ENCODE measurements around the gene AXL.
"Not testable (repeated sequence)": the region's sequence is repeated elsewhere in the genome, so short reads cannot be mapped to it uniquely, and the experiment has no call there.

Gene AXL

GRCh38 chr19:41288673-41289530 lies 69.9 kb downstream of the AXL start:
- no peak for FAIRE-seq

GRCh38 chr19:41289814-41290213 lies 70.8 kb downstream of the AXL start:
- FAIRE-seq: not testable (repeated sequence)

- no peak for FAIRE-seq
Measured at GRCh38 chr19:41294393-41294792, 75.4 kb downstream of the AXL start.

GRCh38 chr19:41295499-41295898 lies 76.5 kb downstream of the AXL start:
- FAIRE-seq: no peak

- FAIRE-seq: no peak
Measured at GRCh38 chr19:41296433-41296871, 77.4 kb downstream of the AXL start.

- FAIRE-seq: no peak
Measured at GRCh38 chr19:41297628-41298347, 78.8 kb downstream of the AXL start.

- FAIRE-seq: peak; percentile 90
Measured at GRCh38 chr19:41298348-41298964, 79.4 kb downstream of the AXL start.

GRCh38 chr19:41299046-41299754 lies 80.2 kb downstream of the AXL start:
- FAIRE-seq: no peak

GRCh38 chr19:41299755-41300089 lies 80.7 kb downstream of the AXL start:
- FAIRE-seq: no peak

- no peak for FAIRE-seq
Measured at GRCh38 chr19:41300555-41300954, 81.5 kb downstream of the AXL start.

GRCh38 chr19:41302624-41303351 lies 83.8 kb downstream of the AXL start:
- FAIRE-seq: no peak

GRCh38 chr19:41303954-41304353 lies 84.9 kb downstream of the AXL start:
- no peak for FAIRE-seq

GRCh38 chr19:41304706-41305483 lies 85.9 kb downstream of the AXL start:
- FAIRE-seq: no peak

GRCh38 chr19:41305927-41306793 lies 87.1 kb downstream of the AXL start:
- FAIRE-seq: no peak

GRCh38 chr19:41307090-41307875 lies 88.3 kb downstream of the AXL start:
- no peak for FAIRE-seq

GRCh38 chr19:41307954-41308449 lies 89.0 kb downstream of the AXL start:
- FAIRE-seq: no peak

- no peak for FAIRE-seq
Measured at GRCh38 chr19:41308450-41309179, 89.6 kb downstream of the AXL start.

- FAIRE-seq: no peak
Measured at GRCh38 chr19:41309180-41310032, 90.4 kb downstream of the AXL start.

Measured in islet of Langerhans (tissue), 1 donor.